Heart right ventricle (tissue), 16 donors: ENCODE data around the gene SWAP70. TPM values are rescaled to one million over a fixed set of nuclear protein-coding genes. Genes with fewer than 3 reads are reported as not detected.

ENCODE experiments used
- ATAC-seq, 8 donors: fragments of 200-7000 bp; cut with Tn5 transposase; one replicate each; pipeline ENCODE4 v1.9.1; 2020; ENCODE audit warnings: mild to moderate bottlenecking in 8 of 8, moderate library complexity in 8 of 8, moderate number of reproducible peaks in 1 of 8
- DNase-seq, 2 donors: peaks; one replicate each; pipeline ENCODE4 v3.0.0-alpha.2; 2020
- H3K27ac ChIP-seq, 10 donors: fragments of 200-600 bp; sonication (generic) in 2 of 10; one replicate each; pipeline versions ENCODE4 v1.5.0 to v1.8.0; 2020 to 2022; ENCODE audit warnings: mild to moderate bottlenecking in 3 of 10
- H3K27me3 ChIP-seq, 7 donors: fragments of 200-600 bp; one replicate each; pipeline ENCODE4 v1.8.0; 2021 to 2022; ENCODE audit warnings: mild to moderate bottlenecking in 2 of 7
- H3K36me3 ChIP-seq, 9 donors: fragments of 200-600 bp; sonication (generic) in 1 of 9; one replicate each; pipeline versions ENCODE4 v1.5.0 to v1.8.0; 2020 to 2022; ENCODE audit warnings: mild to moderate bottlenecking in 2 of 9
- H3K4me1 ChIP-seq, 9 donors: fragments of 200-600 bp; sonication (generic) in 1 of 9; one replicate each; pipeline versions ENCODE4 v1.5.0 to v1.8.0; 2020 to 2022; ENCODE audit warnings: mild to moderate bottlenecking in 4 of 9
- H3K4me3 ChIP-seq, 10 donors: fragments of 200-600 bp; sonication (generic) in 2 of 10; one replicate each; pipeline versions ENCODE4 v1.5.0 to v1.8.0; 2020 to 2022; ENCODE audit warnings: mild to moderate bottlenecking in 7 of 10, moderate library complexity in 2 of 10
- H3K9me3 ChIP-seq, 11 donors: fragments of 200-600 bp in 10 of 11; sonication (generic) in 2 of 11; one replicate each; pipeline versions ENCODE4 v1.5.0 to v1.8.0; 2013 to 2022; ENCODE audit warnings: mild to moderate bottlenecking in 2 of 11, control low read depth in 1 of 11, moderate library complexity in 1 of 11
- CTCF ChIP-seq, 9 donors: fragments of 200-600 bp; sonication (generic) in 2 of 9; IDR thresholded peaks; one replicate each; pipeline versions ENCODE4 v1.5.0 to v1.8.0; 2021 to 2022; ENCODE audit warnings: antibody characterized with exemption in 9 of 9, mild to moderate bottlenecking in 5 of 9, moderate library complexity in 1 of 9
- WGBS, 2 donors: extraction: QIAGEN DNeasy Blood & Tissue Kit; methylation state at CpG; one replicate each; pipeline ENCODE4 v1.1.7; 2013; ENCODE audit warnings: inconsistent platforms in 1 of 2; 5-methylcytosine and 5-hydroxymethylcytosine counted together
- intact Hi-C, 10 donors: fragments of 100-400 bp; cut with DNase I; formaldehyde crosslinking; loops; one replicate each; pipeline versions ENCODE4 v1.11.1 to v1.14.2; 2022
- polyA plus RNA-seq, 2 donors: library from polyadenylated mRNA; stranded (reverse); fragments of 200-250 nt; gene quantifications; one replicate each; pipeline ENCODE4 v1.2.3, GENCODE V29; 2013
- total RNA-seq, 10 donors: library from RNA; stranded (reverse); fragmentation: NEBNext Ultra II Directional in 3 of 10; extraction: Animal tissue kit (Norgen Biotek cat#: 25700) in 3 of 10; gene quantifications; one replicate each; pipeline versions ENCODE4 v1.2.1 to v1.2.4, GENCODE V29; 2021 to 2023
- donor health status: Arrhythmogenic right ventricular cardiomyopathy.
- donor health status: ischemic (EF 13 %, LVEDD 7.1; RV severe dilation, severe dysfunction).
- donor health status: healthy with polysubstance abuse.
- donor health status: DM: no; HTN: yes; CAD: no.
- donor health status: DM: no; HTN: no; CAD: no.
- donor health status: ischemic (EF 25% LVEDD 6.9; RV normal size, moderate dysfunction).
- donor health status: ischemic (EF 25% LVEDD 5.7; RV mildly dilated, moderate dysfunction).
- donor health status: healthy.
- donor health status: DM: yes; HTN: yes; CAD: no.
- donor health status: Ischemic cardiomyopathy.
- donor health status: ischemic (EF 35%, LVEDD 5.7; RV mildly dilated, moderate dysfunction).
- donor health status: nonischemic (EF 11% LVEDD 7.7; RV severe dilation, severe dysfunction).
- donor health status: DM: yes; HTN: yes; CAD: no.
- donor health status: PGD.
- donor health status: ischemic (EF 29% LVEDD 5.4; RV normal size, mild dysfunction).
- donor health status: nonischemic (EF 23%, LVEDD 6.1; RV moderate dilation, normal function).

The SWAP70 gene
- total and polyA plus RNA-seq, 12 donors: 7.8 to 33.4 (median 19.6) TPM

GRCh38 chr11:9688716-9689511, 25.0 kb downstream of the SWAP70 start:
- Histone ChIP-seq H3K27ac (peak overlapping the region; percentile 51 to 91 (median 80)), H3K27me3 (no peaks in the 10 kb centered on the region), H3K36me3 (peaks cover 0 to 20% (median 0%) of the 10 kb centered on the region in 9 donors), H3K4me1 (peaks cover 0 to 71% (median 41%) of the 10 kb centered on the region in 9 donors), H3K9me3 (no peaks in the 10 kb centered on the region), H3K4me3 (peak overlapping the region in 1 of 10 donors; percentile 15)
- DNase-seq: peak in 1 of 2 donors; percentile 24
- intact Hi-C loops: loop anchor here in 1 of 10 donors (10.0 kb wide), 1 partner anchor 64 kb away; no protein-coding TSS in a partner anchor
- no peak for TF ChIP-seq CTCF (IDR thresholded peaks at IDR 0.05)
- ATAC-seq: peak; percentile 64 to 86 (median 79)
- 45 to 54% methylated on average over 7 of the region's 7 CpGs for WGBS, 2 donors

- no peaks in the 10 kb centered on the region for H3K27me3 ChIP-seq
- peak overlapping the region; percentile 51 to 91 (median 80) for H3K27ac ChIP-seq
- WGBS, 2 donors: 64 to 67% methylated on average over 5 of the region's 5 CpGs
- intact Hi-C loops: loop anchor here in 1 of 10 donors (10.0 kb wide), 1 partner anchor 65 kb away; no protein-coding TSS in a partner anchor
- peaks cover 0 to 28% (median 6%) of the 10 kb centered on the region in 9 donors for H3K36me3 ChIP-seq
- H3K9me3 ChIP-seq: no peaks in the 10 kb centered on the region
- DNase-seq (no peak), ATAC-seq (peak in 7 of 8 donors; percentile 23 to 62 (median 33))
- TF ChIP-seq CTCF (IDR thresholded peaks at IDR 0.05): no peak
- H3K4me1 ChIP-seq: peaks cover 0 to 72% (median 41%) of the 10 kb centered on the region in 9 donors
- peak overlapping the region in 1 of 10 donors; percentile 15 for H3K4me3 ChIP-seq
Measured at GRCh38 chr11:9689721-9690120, 25.8 kb downstream of the SWAP70 start.

- ATAC-seq: no peak
- no peak for DNase-seq
- Histone ChIP-seq H3K4me1 (peaks cover 0 to 69% (median 41%) of the 10 kb centered on the region in 9 donors), H3K9me3 (no peaks in the 10 kb centered on the region), H3K36me3 (peaks cover 0 to 30% (median 12%) of the 10 kb centered on the region in 9 donors), H3K27ac (peak overlapping the region in 8 of 10 donors; percentile 7 to 91 (median 80)), H3K27me3 (no peaks in the 10 kb centered on the region), H3K4me3 (no peak overlapping the region)
- TF ChIP-seq CTCF (IDR thresholded peaks at IDR 0.05): no peak
- intact Hi-C loops: no loop called here
Measured at GRCh38 chr11:9691865-9692264, 28.0 kb downstream of the SWAP70 start.

- no peak for ATAC-seq
- no peaks in the 10 kb centered on the region for H3K27me3 ChIP-seq
- H3K4me3 ChIP-seq: no peak overlapping the region
- WGBS, 2 donors: 76 to 80% methylated on average over 2 of the region's 2 CpGs
- intact Hi-C loops: no loop called here
- DNase-seq: no peak
- H3K36me3 ChIP-seq: peaks cover 0 to 37% (median 12%) of the 10 kb centered on the region in 9 donors
- H3K9me3 ChIP-seq: no peaks in the 10 kb centered on the region
- no peak for TF ChIP-seq CTCF (IDR thresholded peaks at IDR 0.05)
- H3K4me1 ChIP-seq: peaks cover 0 to 61% (median 39%) of the 10 kb centered on the region in 9 donors
- peak overlapping the region in 3 of 10 donors; percentile 12 to 91 (median 82) for H3K27ac ChIP-seq
Measured at GRCh38 chr11:9692691-9693090, 28.8 kb downstream of the SWAP70 start.
